HepG2 (cell line): Measurements from ENCODE around the gene ARHGAP12. TPM values are rescaled to one million over a fixed set of nuclear protein-coding genes. Genes with fewer than 3 reads are reported as not detected.

ENCODE experiments used
- ARNT2 ChIP-seq: sonication (generic); formaldehyde crosslinking; IDR thresholded peaks from 2 replicates; pipeline ENCODE4 v1.8.0; 2022; ENCODE audit warnings: mild to moderate bottlenecking, low read depth, missing genetic modification reagents, moderate library complexity
- CBFB ChIP-seq: sonication (generic); formaldehyde crosslinking; IDR thresholded peaks from 2 replicates; pipeline ENCODE4 v1.4.0; 2020; ENCODE audit warnings: missing genetic modification reagents
- CHD2 ChIP-seq: IDR thresholded peaks from 2 replicates; pipeline ENCODE4 v1.6.1; 2011; ENCODE audit warnings: low read depth, low read length, improper control_type of control experiment
- DPF2 ChIP-seq: sonication (generic); formaldehyde crosslinking; IDR thresholded peaks from 2 replicates; pipeline ENCODE4 v1.4.0; 2020; ENCODE audit warnings: mild to moderate bottlenecking, low read depth, missing genetic modification reagents, borderline replicate concordance
- FOXO1 ChIP-seq: sonication (generic); formaldehyde crosslinking; IDR thresholded peaks from 2 replicates; pipeline ENCODE4 v1.4.0; 2020; ENCODE audit warnings: missing genetic modification reagents
- KLF13 ChIP-seq: sonication (generic); formaldehyde crosslinking; IDR thresholded peaks from 2 replicates; pipeline ENCODE4 v1.4.0; 2020; ENCODE audit warnings: mild to moderate bottlenecking, missing genetic modification reagents
- MZF1 ChIP-seq: sonication (generic); formaldehyde crosslinking; IDR thresholded peaks from 2 replicates; pipeline ENCODE4 v1.8.1; 2023; ENCODE audit warnings: mild to moderate bottlenecking, missing genetic modification reagents, borderline replicate concordance
- NR2C2 ChIP-seq: sonication (generic); formaldehyde crosslinking; IDR thresholded peaks from 2 replicates; pipeline ENCODE4 v1.4.0; 2020; ENCODE audit warnings: missing genetic modification reagents, mild to moderate bottlenecking, moderate library complexity, borderline replicate concordance
- NR2F6 ChIP-seq, 2 experiments: IDR thresholded peaks; 2 replicates each; pipeline ENCODE4 v1.6.1; 2016; ENCODE audit warnings: antibody characterized with exemption in 1 of 2, mild to moderate bottlenecking in 1 of 2
- RARA ChIP-seq: IDR thresholded peaks from 2 replicates; pipeline ENCODE4 v1.6.1; 2016; ENCODE audit warnings: missing genetic modification reagents, missing compliant biosample characterization
- RCOR2 ChIP-seq: IDR thresholded peaks from 2 replicates; pipeline ENCODE4 v1.6.1; 2016; ENCODE audit warnings: missing biosample characterization, missing genetic modification reagents
- RFX3 ChIP-seq: IDR thresholded peaks from 2 replicates; pipeline ENCODE4 v1.6.1; 2016; ENCODE audit warnings: missing biosample characterization, missing genetic modification reagents
- RXRA ChIP-seq: sonication (generic); formaldehyde crosslinking; IDR thresholded peaks from 2 replicates; pipeline ENCODE4 v1.5.1; 2020; ENCODE audit warnings: missing genetic modification reagents
- SMAD9 ChIP-seq: sonication (generic); formaldehyde crosslinking; IDR thresholded peaks from 2 replicates; pipeline ENCODE4 v1.5.1; 2020; ENCODE audit warnings: mild to moderate bottlenecking, missing genetic modification reagents
- SPEN ChIP-seq: sonication (generic); formaldehyde crosslinking; IDR thresholded peaks from 2 replicates; pipeline ENCODE4 v1.5.1; 2020; ENCODE audit warnings: low read depth, mild to moderate bottlenecking, missing genetic modification reagents
- ZBTB8A ChIP-seq: sonication (generic); formaldehyde crosslinking; IDR thresholded peaks from 2 replicates; pipeline ENCODE4 v1.4.0; 2020; ENCODE audit warnings: mild to moderate bottlenecking, low read depth, missing genetic modification reagents, borderline replicate concordance
- ZNF772 ChIP-seq: sonication (generic); formaldehyde crosslinking; IDR thresholded peaks from 2 replicates; pipeline ENCODE4 v1.5.0; 2020; ENCODE audit warnings: mild to moderate bottlenecking, missing genetic modification reagents
- ZNF775 ChIP-seq: sonication (generic); formaldehyde crosslinking; IDR thresholded peaks from 2 replicates; pipeline ENCODE4 v1.4.0; 2020; ENCODE audit warnings: missing genetic modification reagents, mild to moderate bottlenecking, moderate library complexity, borderline replicate concordance
- ZNF790 ChIP-seq: sonication (generic); formaldehyde crosslinking; IDR thresholded peaks from 2 replicates; pipeline ENCODE4 v1.8.0; 2022; ENCODE audit warnings: missing genetic modification reagents, mild to moderate bottlenecking, borderline replicate concordance
- polyA plus RNA-seq, 8 experiments: library from polyadenylated mRNA; depleted of rRNA in 3 of 8; stranded (reverse) in 7 of 8; unstranded in 1 of 8; fragments of >200 nt; fragmentation: Illumina TruSeq in 4 of 8; extraction: Trizol in 4 of 8; gene quantifications; 2 replicates each; pipeline versions ENCODE4 v1.2.1 to v1.2.3, GENCODE V29; 2011 to 2016; ENCODE audit warnings: low read depth in 4 of 8, missing spikeins in 1 of 8, mixed read lengths in 1 of 8; ENCODE audit not compliant: insufficient read depth in 1 of 8
- total RNA-seq, 5 experiments: library from RNA; depleted of rRNA; stranded (reverse); fragments of >200 nt; fragmentation: Illumina TruSeq; extraction: Trizol; gene quantifications; 2 replicates each; pipeline ENCODE4 v1.2.3, GENCODE V29; 2016; ENCODE audit warnings: low read depth in 1 of 5
- TF ChIP-seq, protein P1 (sequence below): sonication (generic); formaldehyde crosslinking; conservative IDR thresholded peaks from 2 replicates; pipeline ENCODE4 v1.4.0; 2020; ENCODE audit warnings: missing genetic modification reagents
- TF ChIP-seq, protein P2 (sequence below): sonication (generic); formaldehyde crosslinking; IDR thresholded peaks from 2 replicates; pipeline ENCODE4 v1.4.0; 2020; ENCODE audit warnings: missing genetic modification reagents
- TF ChIP-seq, protein P3 (sequence below): IDR thresholded peaks from 2 replicates; pipeline ENCODE4 v1.6.1; 2016; ENCODE audit warnings: low read depth, control low read depth
- TF ChIP-seq, protein P4 (sequence below): sonication (generic); formaldehyde crosslinking; IDR thresholded peaks from 2 replicates; pipeline ENCODE4 v1.4.0; 2020; ENCODE audit warnings: missing genetic modification reagents, mild to moderate bottlenecking, borderline replicate concordance
- TF ChIP-seq, protein P5 (sequence below): IDR thresholded peaks from 2 replicates; pipeline ENCODE4 v1.6.1; 2016; ENCODE audit warnings: low read depth, borderline replicate concordance

The ARHGAP12 gene
- total and polyA plus RNA-seq, 2 of the 13 experiments (the other 11 are each of a cell fraction or from before 2014, with no cell fraction given), result 25.0 to 54.6 TPM

DNA sequence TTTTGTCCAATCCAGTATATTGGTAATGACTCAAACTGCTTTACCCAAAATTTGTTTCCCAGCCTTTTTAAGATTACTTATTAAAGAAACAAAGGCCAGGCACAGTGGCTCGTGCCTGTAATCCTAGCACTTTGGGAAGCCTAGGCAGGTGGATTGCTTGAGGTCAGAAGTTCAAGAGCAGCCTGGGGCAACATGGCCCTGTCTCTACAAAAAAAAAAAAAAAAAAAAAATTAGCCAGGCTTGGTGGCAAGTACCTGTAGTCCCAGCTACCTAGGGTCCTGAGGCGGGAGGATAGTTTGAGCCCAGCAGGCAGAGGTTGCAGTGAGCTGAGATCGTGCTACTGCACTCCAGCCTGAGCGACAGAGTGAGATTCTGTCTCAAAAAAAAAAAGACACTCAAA, 7.0 kb upstream of the ARHGAP12 start (continued):
- TF ChIP-seq, protein P1, sequence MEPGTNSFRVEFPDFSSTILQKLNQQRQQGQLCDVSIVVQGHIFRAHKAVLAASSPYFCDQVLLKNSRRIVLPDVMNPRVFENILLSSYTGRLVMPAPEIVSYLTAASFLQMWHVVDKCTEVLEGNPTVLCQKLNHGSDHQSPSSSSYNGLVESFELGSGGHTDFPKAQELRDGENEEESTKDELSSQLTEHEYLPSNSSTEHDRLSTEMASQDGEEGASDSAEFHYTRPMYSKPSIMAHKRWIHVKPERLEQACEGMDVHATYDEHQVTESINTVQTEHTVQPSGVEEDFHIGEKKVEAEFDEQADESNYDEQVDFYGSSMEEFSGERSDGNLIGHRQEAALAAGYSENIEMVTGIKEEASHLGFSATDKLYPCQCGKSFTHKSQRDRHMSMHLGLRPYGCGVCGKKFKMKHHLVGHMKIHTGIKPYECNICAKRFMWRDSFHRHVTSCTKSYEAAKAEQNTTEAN (CRISPR knock-in tag), result no peak
- TF ChIP-seq FOXO1 (CRISPR knock-in tag) (no peak), ZBTB8A (CRISPR knock-in tag) (no peak), SPEN (CRISPR knock-in tag) (no peak), ARNT2 (CRISPR knock-in tag) (no peak), CHD2 (no peak), NR2F6 (IDR thresholded peaks at IDR 0.05) (peak; percentile 19; the same call in 1 of the 2 replicates), NR2F6 (CRISPR knock-in tag; IDR thresholded peaks at IDR 0.05) (no peak), KLF13 (CRISPR knock-in tag) (no peak), DPF2 (CRISPR knock-in tag) (no peak), ZNF772 (CRISPR knock-in tag) (no peak), RCOR2 (CRISPR knock-in tag) (no peak), CBFB (CRISPR knock-in tag) (no peak), SMAD9 (no peak), RFX3 (CRISPR knock-in tag) (no peak), RARA (peak; percentile 69), ZNF775 (CRISPR knock-in tag) (no peak), MZF1 (CRISPR knock-in tag) (no peak), NR2C2 (no peak), RXRA (CRISPR knock-in tag) (peak; percentile 28; the same call in 1 of the 2 replicates), ZNF790 (no peak)
- TF ChIP-seq, protein P2, sequence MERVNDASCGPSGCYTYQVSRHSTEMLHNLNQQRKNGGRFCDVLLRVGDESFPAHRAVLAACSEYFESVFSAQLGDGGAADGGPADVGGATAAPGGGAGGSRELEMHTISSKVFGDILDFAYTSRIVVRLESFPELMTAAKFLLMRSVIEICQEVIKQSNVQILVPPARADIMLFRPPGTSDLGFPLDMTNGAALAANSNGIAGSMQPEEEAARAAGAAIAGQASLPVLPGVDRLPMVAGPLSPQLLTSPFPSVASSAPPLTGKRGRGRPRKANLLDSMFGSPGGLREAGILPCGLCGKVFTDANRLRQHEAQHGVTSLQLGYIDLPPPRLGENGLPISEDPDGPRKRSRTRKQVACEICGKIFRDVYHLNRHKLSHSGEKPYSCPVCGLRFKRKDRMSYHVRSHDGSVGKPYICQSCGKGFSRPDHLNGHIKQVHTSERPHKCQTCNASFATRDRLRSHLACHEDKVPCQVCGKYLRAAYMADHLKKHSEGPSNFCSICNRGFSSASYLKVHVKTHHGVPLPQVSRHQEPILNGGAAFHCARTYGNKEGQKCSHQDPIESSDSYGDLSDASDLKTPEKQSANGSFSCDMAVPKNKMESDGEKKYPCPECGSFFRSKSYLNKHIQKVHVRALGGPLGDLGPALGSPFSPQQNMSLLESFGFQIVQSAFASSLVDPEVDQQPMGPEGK, result no peak
- TF ChIP-seq, protein P3, sequence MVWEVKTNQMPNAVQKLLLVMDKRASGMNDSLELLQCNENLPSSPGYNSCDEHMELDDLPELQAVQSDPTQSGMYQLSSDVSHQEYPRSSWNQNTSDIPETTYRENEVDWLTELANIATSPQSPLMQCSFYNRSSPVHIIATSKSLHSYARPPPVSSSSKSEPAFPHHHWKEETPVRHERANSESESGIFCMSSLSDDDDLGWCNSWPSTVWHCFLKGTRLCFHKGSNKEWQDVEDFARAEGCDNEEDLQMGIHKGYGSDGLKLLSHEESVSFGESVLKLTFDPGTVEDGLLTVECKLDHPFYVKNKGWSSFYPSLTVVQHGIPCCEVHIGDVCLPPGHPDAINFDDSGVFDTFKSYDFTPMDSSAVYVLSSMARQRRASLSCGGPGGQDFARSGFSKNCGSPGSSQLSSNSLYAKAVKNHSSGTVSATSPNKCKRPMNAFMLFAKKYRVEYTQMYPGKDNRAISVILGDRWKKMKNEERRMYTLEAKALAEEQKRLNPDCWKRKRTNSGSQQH (CRISPR knock-in tag), result no peak
- TF ChIP-seq, protein P4, sequence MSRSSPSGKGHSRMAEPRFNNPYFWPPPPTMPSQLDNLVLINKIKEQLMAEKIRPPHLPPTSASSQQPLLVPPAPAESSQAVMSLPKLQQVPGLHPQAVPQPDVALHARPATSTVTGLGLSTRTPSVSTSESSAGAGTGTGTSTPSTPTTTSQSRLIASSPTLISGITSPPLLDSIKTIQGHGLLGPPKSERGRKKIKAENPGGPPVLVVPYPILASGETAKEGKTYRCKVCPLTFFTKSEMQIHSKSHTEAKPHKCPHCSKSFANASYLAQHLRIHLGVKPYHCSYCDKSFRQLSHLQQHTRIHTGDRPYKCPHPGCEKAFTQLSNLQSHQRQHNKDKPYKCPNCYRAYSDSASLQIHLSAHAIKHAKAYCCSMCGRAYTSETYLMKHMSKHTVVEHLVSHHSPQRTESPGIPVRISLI (CRISPR knock-in tag), result peak; percentile 63; the same call in 1 of the 2 replicates
- TF ChIP-seq, protein P5, sequence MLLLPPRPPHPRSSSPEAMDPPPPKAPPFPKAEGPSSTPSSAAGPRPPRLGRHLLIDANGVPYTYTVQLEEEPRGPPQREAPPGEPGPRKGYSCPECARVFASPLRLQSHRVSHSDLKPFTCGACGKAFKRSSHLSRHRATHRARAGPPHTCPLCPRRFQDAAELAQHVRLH (CRISPR knock-in tag), result no peak
